K562 (cell line): Measurements from ENCODE around the gene GLT6D1. TPM values are rescaled to one million over a fixed set of nuclear protein-coding genes. Genes with fewer than 3 reads are reported as not detected.

Experiments
- ATAC-seq: fragments of 200-7000 bp; cut with Tn5 transposase; 3 replicates; pipeline ENCODE4 v1.9.1; 2020; ENCODE audit warnings: moderate library complexity
- BruUV-seq: library from RNA; stranded (reverse); fragments of 400-500 nt; replicated peaks from 2 replicates; lab custom pipeline; 2021; lab: Mats Ljungman, UMichigan
- CTCF ChIA-PET: fragments of 300-600 bp; formaldehyde crosslinking; extraction: SDS; loops from one replicate; lab custom pipeline; 2021; ENCODE audit warnings: low intra/inter-chr PET ratio; lab: Yijun Ruan, JAX
- POLR2A ChIA-PET: fragments of 300-600, 350-650 bp; sonication (Branson Sonifier 250); formaldehyde crosslinking; extraction: SDS; loops from one replicate; lab custom pipeline; 2021; ENCODE audit warnings: antibody characterized with exemption, inconsistent platforms; lab: Yijun Ruan, JAX
- DNase-seq, 4 experiments: peaks; one replicate each; pipeline versions ENCODE4 v3.0.0 to v3.0.0-alpha.2; 2011 to 2018; ENCODE audit warnings: low spot score in 3 of 4, mixed read lengths in 3 of 4; ENCODE audit errors: extremely low read depth in 1 of 4
- FAIRE-seq: peaks from 2 replicates; lab custom pipeline; 2011; peaks lifted over from hg19 to GRCh38; lab: Jason Lieb, UNC
- H2AFZ ChIP-seq: 2 replicates; pipeline ENCODE4 v1.6.0; 2011; ENCODE audit warnings: low read depth, low read length, control low read depth, inconsistent platforms
- H3K27ac ChIP-seq: fragments of 200-600 bp; 3 replicates; pipeline ENCODE4 v1.8.0; 2011; ENCODE audit warnings: low read depth, mild to moderate bottlenecking, control low read depth, inconsistent platforms, low read length, moderate library complexity, mixed read lengths; ENCODE audit errors: extremely low read depth
- H3K27me3 ChIP-seq, 2 experiments: fragments of 300-600 bp in 1 of 2; 2 replicates in 1 of 2; 3 replicates in 1 of 2; pipeline versions ENCODE4 v1.6.0 to v1.8.0; 2011; ENCODE audit warnings: inconsistent platforms in 2 of 2, low read length in 2 of 2, mild to moderate bottlenecking in 1 of 2, mixed read lengths in 1 of 2, moderate library complexity in 1 of 2; ENCODE audit not compliant: control insufficient read depth in 2 of 2, insufficient read depth in 2 of 2
- H3K36me3 ChIP-seq: fragments of 300-600 bp; 3 replicates; pipeline ENCODE4 v1.8.0; 2011; ENCODE audit warnings: mild to moderate bottlenecking, low read length, inconsistent platforms; ENCODE audit not compliant: control insufficient read depth, insufficient read depth
- H3K4me1 ChIP-seq, 2 experiments: fragments of 200-600 bp in 1 of 2; replicated peaks in 1 of 2; 2 replicates in 1 of 2; 3 replicates in 1 of 2; pipeline versions ENCODE4 v1.5.1 to v1.8.0; 2011; ENCODE audit warnings: inconsistent platforms in 2 of 2, low read length in 2 of 2, mild to moderate bottlenecking in 1 of 2, mixed read lengths in 1 of 2, moderate library complexity in 1 of 2; ENCODE audit not compliant: control insufficient read depth in 2 of 2, insufficient read depth in 2 of 2
- H3K4me2 ChIP-seq: 2 replicates; pipeline ENCODE4 v1.6.1; 2011; ENCODE audit warnings: low read length, control low read depth, inconsistent platforms, mixed read lengths; ENCODE audit not compliant: insufficient read depth
- H3K4me3 ChIP-seq: fragments of 200-600 bp; sonication (generic), shearing (Covaris generic); 2 replicates; pipeline ENCODE4 v1.5.1; 2016; ENCODE audit warnings: control low read depth, inconsistent platforms
- H3K79me2 ChIP-seq: fragments of 200-600 bp; 3 replicates; pipeline ENCODE4 v1.8.0; 2011; ENCODE audit warnings: low read length, inconsistent platforms; ENCODE audit not compliant: control insufficient read depth, insufficient read depth
- H3K9ac ChIP-seq, 2 experiments: 2 replicates each; pipeline versions ENCODE4 v1.6.0 to v1.6.1; 2011; ENCODE audit warnings: low read depth in 2 of 2, low read length in 2 of 2, control low read depth in 1 of 2, inconsistent platforms in 1 of 2, mild to moderate bottlenecking in 1 of 2, mixed read lengths in 1 of 2; ENCODE audit not compliant: insufficient read depth in 1 of 2
- H3K9me1 ChIP-seq: one replicate; pipeline ENCODE4 v1.6.0; 2011; ENCODE audit warnings: inconsistent platforms, mild to moderate bottlenecking, low read length, moderate library complexity; ENCODE audit not compliant: control insufficient read depth, insufficient read depth
- H3K9me3 ChIP-seq: replicated peaks from 2 replicates; pipeline ENCODE4 v1.5.1; 2011; ENCODE audit warnings: low read depth, low read length, inconsistent platforms; ENCODE audit not compliant: control insufficient read depth, insufficient read depth
- H4K20me1 ChIP-seq: replicated peaks from 2 replicates; pipeline ENCODE4 v1.6.1; 2011; ENCODE audit warnings: low read length, inconsistent platforms, mixed read lengths; ENCODE audit not compliant: control insufficient read depth, insufficient read depth
- GABPB2 ChIP-seq: fragments of 250-450 bp; sonication (Bioruptor Pico); conservative IDR thresholded peaks from 2 replicates; pipeline ENCODE4 v1.5.1; 2021; ENCODE audit warnings: mild to moderate bottlenecking
- HDAC3 ChIP-seq: fragments of 450-650 bp; IDR thresholded peaks from 2 replicates; pipeline ENCODE4 v1.6.1; 2018; ENCODE audit warnings: borderline replicate concordance, mild to moderate bottlenecking, moderate library complexity; ENCODE audit not compliant: partially characterized antibody
- NCOA2 ChIP-seq, 2 experiments: fragments of 450-650 bp; IDR thresholded peaks; 2 replicates each; pipeline ENCODE4 v1.6.1; 2018; ENCODE audit warnings: mild to moderate bottlenecking in 2 of 2, moderate library complexity in 1 of 2; ENCODE audit not compliant: partially characterized antibody in 2 of 2
- POU5F1 ChIP-seq: fragments of 150-350 bp; IDR thresholded peaks from 2 replicates; pipeline ENCODE4 v1.6.1; 2014; ENCODE audit warnings: borderline replicate concordance, low read length, low read depth, mild to moderate bottlenecking; ENCODE audit not compliant: partially characterized antibody
- PPARD ChIP-seq: fragments of 250-450 bp; sonication (Bioruptor Pico); IDR thresholded peaks from 2 replicates; pipeline ENCODE4 v1.8.0; 2022; ENCODE audit warnings: inconsistent platforms, mild to moderate bottlenecking, moderate library complexity
- PRPF4 ChIP-seq: fragments of 200-400 bp; formaldehyde crosslinking; IDR thresholded peaks from one replicate; pipeline ENCODE4 v1.6.1; 2017; ENCODE audit warnings: low read length, low read depth, mild to moderate bottlenecking; ENCODE audit not compliant: insufficient read depth, poor library complexity, severe bottlenecking
- RFX1 ChIP-seq: fragments of 450-650 bp; IDR thresholded peaks from 2 replicates; pipeline ENCODE4 v1.6.1; 2016; ENCODE audit warnings: mild to moderate bottlenecking, moderate library complexity
- SIX5 ChIP-seq, 2 experiments: IDR thresholded peaks; 2 replicates each; pipeline ENCODE4 v1.6.1; 2011; ENCODE audit warnings: low read length in 2 of 2, borderline replicate concordance in 1 of 2, low read depth in 1 of 2, mild to moderate bottlenecking in 1 of 2, moderate library complexity in 1 of 2; ENCODE audit not compliant: insufficient read depth in 1 of 2
- ZBTB26 ChIP-seq: fragments of 450-650 bp; formaldehyde crosslinking; IDR thresholded peaks from 2 replicates; pipeline ENCODE4 v1.4.0; 2022; ENCODE audit warnings: missing genetic modification characterization
- ZNF778 ChIP-seq: fragments of 450-650 bp; formaldehyde crosslinking; IDR thresholded peaks from 2 replicates; pipeline ENCODE4 v1.4.0; 2020; ENCODE audit warnings: mild to moderate bottlenecking, moderate library complexity
- WGBS: fragments of 100-300 bp; shearing (Covaris generic); methylation state at CpG from one replicate; pipeline ENCODE4 v1.1.6; 2016; ENCODE audit warnings: low coverage, mixed read lengths; ENCODE audit not compliant: insufficient coverage; ENCODE audit errors: missing lambda C conversion rate; 5-methylcytosine and 5-hydroxymethylcytosine counted together
- in situ Hi-C: fragments of 300-500 bp; cut with MboI; formaldehyde crosslinking; loops from 4 replicates; pipeline ENCODE4 v1.15.0; 2018; ENCODE audit warnings: inconsistent platforms, mixed read lengths
- intact Hi-C: fragments of 100-400 bp; cut with micrococcal nuclease; formaldehyde crosslinking; loops from 2 replicates; pipeline ENCODE4 v1.14.2; 2022
- polyA plus RNA-seq, 8 experiments: library from polyadenylated mRNA; depleted of rRNA in 4 of 8; stranded (reverse) in 5 of 8; unstranded in 3 of 8; fragments of >200 nt; fragmentation: Nextera tagmentation in 2 of 8; fragmentation: Illumina TruSeq in 1 of 8; extraction: Ambion mirVana in 2 of 8; extraction: Trizol in 1 of 8; gene quantifications; 2 replicates each; pipeline versions ENCODE4 v1.2.1 to v1.2.3, GENCODE V29; 2011 to 2014; ENCODE audit warnings: inconsistent platforms in 1 of 8, missing spikeins in 1 of 8
- total RNA-seq, 7 experiments: library from RNA; depleted of rRNA in 6 of 7; stranded (reverse); fragments of >200 nt in 6 of 7; fragmentation: Illumina TruSeq in 2 of 7; extraction: Trizol in 2 of 7; gene quantifications; 2 replicates each; pipeline versions ENCODE4 v1.2.1 to v1.2.3, GENCODE V29; 2011 to 2021; ENCODE audit warnings: low replicate concordance in 1 of 7
- TF ChIP-seq, protein P1 (sequence below), 2 experiments: fragments of 450-650 bp; IDR thresholded peaks; 2 replicates each; pipeline ENCODE4 v1.6.1; 2018; ENCODE audit warnings: mild to moderate bottlenecking in 2 of 2, low read depth in 1 of 2; ENCODE audit not compliant: partially characterized antibody in 2 of 2
- TF ChIP-seq, protein P2 (sequence below): fragments of 250-450 bp; sonication (Bioruptor Pico); IDR thresholded peaks from 2 replicates; pipeline ENCODE4 v1.5.0; 2021

Gene GLT6D1
- total and polyA plus RNA-seq, 9 of the 15 experiments (the other 6 are each of a cell fraction or from before 2014, with no cell fraction given) = not detected

DNA sequence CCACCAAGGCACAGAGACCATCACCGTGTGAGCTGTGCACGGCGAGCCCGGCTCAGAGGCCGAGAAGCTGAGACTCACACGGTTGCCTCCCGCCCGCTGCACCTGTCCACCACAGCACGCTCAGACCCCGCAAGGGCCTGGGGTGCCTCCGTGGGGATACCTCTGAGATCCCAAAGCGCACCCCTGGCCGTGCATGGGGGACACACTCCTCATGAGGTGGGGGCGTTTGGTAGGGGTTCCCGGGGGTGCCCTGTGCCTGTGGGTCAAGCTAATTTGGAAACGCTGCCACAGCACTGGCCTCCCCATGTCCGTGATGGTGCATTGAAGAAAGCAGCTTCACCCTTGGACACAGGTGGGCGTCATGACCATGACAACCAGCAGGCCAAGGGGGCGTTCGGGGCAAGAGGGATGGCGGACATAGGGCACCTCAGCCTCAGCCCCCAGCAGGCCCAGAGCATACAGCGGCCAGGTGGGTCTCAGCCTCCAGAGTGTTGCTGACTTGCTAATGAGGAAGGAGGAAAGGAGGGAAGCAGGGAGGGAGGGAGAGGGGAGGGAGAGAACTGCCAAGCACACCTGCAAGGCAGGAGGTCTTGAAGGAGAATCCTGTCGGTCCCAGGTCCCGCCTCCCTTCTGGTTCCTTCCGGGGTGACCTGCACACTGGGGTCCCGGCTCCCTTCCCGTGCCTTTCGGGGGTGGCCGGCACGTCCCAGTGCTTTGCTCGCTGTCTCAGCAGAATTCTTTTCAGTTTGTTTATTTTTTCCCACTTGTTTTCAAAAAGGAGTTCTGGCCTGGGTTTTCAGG is 34.7 kb downstream of the GLT6D1 start:
- no peaks in the 10 kb centered on the region for H3K9me1 ChIP-seq
- DNase-seq (no peak), ATAC-seq (peak; percentile 13; the same call in 2 of the 3 replicates), FAIRE-seq (no peak)
- no peak overlapping the region for H3K27ac ChIP-seq
- no TSS peak for BruUV-seq
- CTCF ChIA-PET = interaction anchor here (0.6 to 1.4 kb wide), 4 partner anchors 189 to 519 kb away, joined by 3 read pairs; no protein-coding TSS in a partner anchor
- peak overlapping the region in 1 of 2 experiments; percentile 35; a peak in 1 of 4 replicates for H3K9ac ChIP-seq
- H3K36me3 ChIP-seq = no peaks in the 10 kb centered on the region
- in situ Hi-C loops (no loop called here), intact Hi-C loops (loop anchor here (5.0 to 10.0 kb wide), 5 partner anchors 80 to 523 kb away; partner anchors contain the start of gene UBAC1)
- peaks cover 13% of the 10 kb centered on the region; the same call in 1 of the 2 replicates for H4K20me1 ChIP-seq
- no peaks in the 10 kb centered on the region for H3K9me3 ChIP-seq
- TF ChIP-seq GABPB2 (CRISPR knock-in tag) (no peak), RFX1 (no peak), HDAC3 (no peak), POU5F1 (no peak), NCOA2 (IDR thresholded peaks at IDR 0.05; ENCODE audit: partially characterized antibody in 2 of 2) (no peak), SIX5 (IDR thresholded peaks at IDR 0.05; ENCODE audit: borderline replicate concordance in 1 of 2, insufficient read depth in 1 of 2, low read depth in 1 of 2, low read length in 2 of 2) (no peak), ZBTB26 (no peak), PPARD (CRISPR knock-in tag) (no peak), PRPF4 (no peak), ZNF778 (no peak)
- TF ChIP-seq, protein P1, sequence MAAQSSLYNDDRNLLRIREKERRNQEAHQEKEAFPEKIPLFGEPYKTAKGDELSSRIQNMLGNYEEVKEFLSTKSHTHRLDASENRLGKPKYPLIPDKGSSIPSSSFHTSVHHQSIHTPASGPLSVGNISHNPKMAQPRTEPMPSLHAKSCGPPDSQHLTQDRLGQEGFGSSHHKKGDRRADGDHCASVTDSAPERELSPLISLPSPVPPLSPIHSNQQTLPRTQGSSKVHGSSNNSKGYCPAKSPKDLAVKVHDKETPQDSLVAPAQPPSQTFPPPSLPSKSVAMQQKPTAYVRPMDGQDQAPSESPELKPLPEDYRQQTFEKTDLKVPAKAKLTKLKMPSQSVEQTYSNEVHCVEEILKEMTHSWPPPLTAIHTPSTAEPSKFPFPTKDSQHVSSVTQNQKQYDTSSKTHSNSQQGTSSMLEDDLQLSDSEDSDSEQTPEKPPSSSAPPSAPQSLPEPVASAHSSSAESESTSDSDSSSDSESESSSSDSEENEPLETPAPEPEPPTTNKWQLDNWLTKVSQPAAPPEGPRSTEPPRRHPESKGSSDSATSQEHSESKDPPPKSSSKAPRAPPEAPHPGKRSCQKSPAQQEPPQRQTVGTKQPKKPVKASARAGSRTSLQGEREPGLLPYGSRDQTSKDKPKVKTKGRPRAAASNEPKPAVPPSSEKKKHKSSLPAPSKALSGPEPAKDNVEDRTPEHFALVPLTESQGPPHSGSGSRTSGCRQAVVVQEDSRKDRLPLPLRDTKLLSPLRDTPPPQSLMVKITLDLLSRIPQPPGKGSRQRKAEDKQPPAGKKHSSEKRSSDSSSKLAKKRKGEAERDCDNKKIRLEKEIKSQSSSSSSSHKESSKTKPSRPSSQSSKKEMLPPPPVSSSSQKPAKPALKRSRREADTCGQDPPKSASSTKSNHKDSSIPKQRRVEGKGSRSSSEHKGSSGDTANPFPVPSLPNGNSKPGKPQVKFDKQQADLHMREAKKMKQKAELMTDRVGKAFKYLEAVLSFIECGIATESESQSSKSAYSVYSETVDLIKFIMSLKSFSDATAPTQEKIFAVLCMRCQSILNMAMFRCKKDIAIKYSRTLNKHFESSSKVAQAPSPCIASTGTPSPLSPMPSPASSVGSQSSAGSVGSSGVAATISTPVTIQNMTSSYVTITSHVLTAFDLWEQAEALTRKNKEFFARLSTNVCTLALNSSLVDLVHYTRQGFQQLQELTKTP (IDR thresholded peaks at IDR 0.05; ENCODE audit: low read depth in 1 of 2, partially characterized antibody in 2 of 2) = no peak
- TF ChIP-seq, protein P2, sequence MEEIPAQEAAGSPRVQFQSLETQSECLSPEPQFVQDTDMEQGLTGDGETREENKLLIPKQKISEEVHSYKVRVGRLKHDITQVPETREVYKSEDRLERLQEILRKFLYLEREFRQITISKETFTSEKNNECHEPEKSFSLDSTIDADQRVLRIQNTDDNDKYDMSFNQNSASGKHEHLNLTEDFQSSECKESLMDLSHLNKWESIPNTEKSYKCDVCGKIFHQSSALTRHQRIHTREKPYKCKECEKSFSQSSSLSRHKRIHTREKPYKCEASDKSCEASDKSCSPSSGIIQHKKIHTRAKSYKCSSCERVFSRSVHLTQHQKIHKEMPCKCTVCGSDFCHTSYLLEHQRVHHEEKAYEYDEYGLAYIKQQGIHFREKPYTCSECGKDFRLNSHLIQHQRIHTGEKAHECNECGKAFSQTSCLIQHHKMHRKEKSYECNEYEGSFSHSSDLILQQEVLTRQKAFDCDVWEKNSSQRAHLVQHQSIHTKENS = no peak
- TF ChIP-seq, all 486 proteins: peak for 0
- Histone ChIP-seq H3K4me3 (no peak overlapping the region), H2AFZ (no peak overlapping the region), H3K79me2 (no peaks in the 10 kb centered on the region), H3K27me3 (peaks cover 10 to 47% of the 10 kb centered on the region in 2 experiments; a peak in 3 of 5 replicates), H3K4me2 (no peak overlapping the region), H3K4me1 (peaks cover 0 to 17% of the 10 kb centered on the region in 2 experiments; a peak in 3 of 5 replicates)
- POLR2A ChIA-PET = interaction anchor here (0.6 kb wide), 1 partner anchor 12 kb away, joined by 3 read pairs; no protein-coding TSS in a partner anchor
- 14% methylated on average over 29 of the region's 31 CpGs for WGBS
